SK-N-MC (cell line): ENCODE measurements around the gene SH3GL2.

ENCODE experiments used
- EZH2 ChIP-seq: fragments of 200-600 bp; sonication (generic); IDR thresholded peaks from one replicate; pipeline ENCODE4 v1.6.1; 2017; ENCODE audit warnings: antibody characterized with exemption
- FOXP2 ChIP-seq: optimal IDR thresholded peaks from 2 replicates; pipeline ENCODE3; 2011; ENCODE audit warnings: mild to moderate bottlenecking, moderate library complexity; ENCODE audit not compliant: insufficient read depth; ENCODE audit errors: extremely low read length, control extremely low read depth
- POLR2AphosphoS5 ChIP-seq: IDR thresholded peaks from 2 replicates; pipeline ENCODE4 v1.6.1; 2012; ENCODE audit warnings: mild to moderate bottlenecking, low read depth, low read length, borderline replicate concordance

GRCh38 chr9:17604556-17604955 is 25.7 kb downstream of the SH3GL2 start:
- TF ChIP-seq EZH2: no peak
- no peak for TF ChIP-seq POLR2AphosphoS5
- TF ChIP-seq FOXP2: no peak
